Activated CD4-positive, alpha-beta T cell treated with anti-CD3 and anti-CD28 coated beads, Interleukin-2, amount 50 U/mL, for 48 hours (primary cell): Measurements from ENCODE around the gene PRKAG1.

Experiments used
- DNase-seq, 2 experiments: peaks; one replicate each; pipeline ENCODE4 v3.0.0-alpha.2; 2020

Gene PRKAG1

GRCh38 chr12:49000346-49000745 lies 18.2 kb downstream of the PRKAG1 start:
- no peak for DNase-seq

GRCh38 chr12:48999371-49000131 lies 19.0 kb downstream of the PRKAG1 start, which contains the start of gene DDN:
Gene DDN, minus strand, starts transcription at chr12:48999375. Its CDS starts 88 bp downstream, at chr12:48999287.
- peak; percentile 46 to 51 for DNase-seq

GRCh38 chr12:48998497-48999353 lies 19.9 kb downstream of the PRKAG1 start:
- DNase-seq: peak; percentile 24 to 36

- DNase-seq: peak; percentile 18 to 48
Measured at GRCh38 chr12:48997719-48998496, 20.7 kb downstream of the PRKAG1 start.

- DNase-seq: peak; percentile 76 to 82
Measured at GRCh38 chr12:48996794-48997718, 21.5 kb downstream of the PRKAG1 start.

DNA sequence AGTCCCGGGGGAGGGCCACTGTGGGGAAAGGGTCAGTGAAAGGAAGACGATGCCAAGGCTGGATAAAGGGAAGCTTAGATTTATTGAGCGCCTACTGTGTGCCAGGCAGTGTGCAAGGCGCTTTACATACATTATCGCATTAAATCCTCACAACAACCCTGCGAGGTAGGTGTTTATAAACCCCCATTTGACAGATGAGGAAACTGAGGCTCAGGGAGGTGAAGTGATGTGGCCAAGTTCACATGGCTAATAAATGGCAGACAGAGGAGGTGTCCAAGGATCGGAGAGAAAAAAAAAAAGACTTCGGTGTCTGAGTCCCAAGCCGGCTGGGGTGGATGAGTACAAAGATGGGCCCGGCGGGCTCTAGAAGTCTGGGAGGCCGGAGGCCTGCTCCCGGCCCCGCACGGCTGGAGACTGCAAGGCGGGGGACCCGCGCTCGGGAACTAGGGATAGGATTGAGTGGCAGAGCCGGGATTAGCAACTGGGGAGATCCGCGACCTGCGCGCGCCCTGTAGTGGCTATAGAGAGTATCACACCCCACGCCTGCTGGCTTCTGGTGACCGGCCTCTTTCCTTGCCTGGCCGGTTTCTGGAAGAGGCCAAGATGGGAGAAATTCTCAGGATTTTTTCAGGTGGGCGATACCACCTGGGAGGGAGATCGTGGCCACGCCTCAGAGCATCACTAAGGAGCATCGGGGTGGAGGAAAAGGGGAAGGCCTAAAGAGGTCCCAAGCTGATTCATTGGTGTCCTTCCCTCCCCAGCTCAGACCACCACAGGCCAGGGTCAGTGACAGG lies 23.3 kb downstream of the PRKAG1 start:
- peak; percentile 62 to 69 for DNase-seq

DNA sequence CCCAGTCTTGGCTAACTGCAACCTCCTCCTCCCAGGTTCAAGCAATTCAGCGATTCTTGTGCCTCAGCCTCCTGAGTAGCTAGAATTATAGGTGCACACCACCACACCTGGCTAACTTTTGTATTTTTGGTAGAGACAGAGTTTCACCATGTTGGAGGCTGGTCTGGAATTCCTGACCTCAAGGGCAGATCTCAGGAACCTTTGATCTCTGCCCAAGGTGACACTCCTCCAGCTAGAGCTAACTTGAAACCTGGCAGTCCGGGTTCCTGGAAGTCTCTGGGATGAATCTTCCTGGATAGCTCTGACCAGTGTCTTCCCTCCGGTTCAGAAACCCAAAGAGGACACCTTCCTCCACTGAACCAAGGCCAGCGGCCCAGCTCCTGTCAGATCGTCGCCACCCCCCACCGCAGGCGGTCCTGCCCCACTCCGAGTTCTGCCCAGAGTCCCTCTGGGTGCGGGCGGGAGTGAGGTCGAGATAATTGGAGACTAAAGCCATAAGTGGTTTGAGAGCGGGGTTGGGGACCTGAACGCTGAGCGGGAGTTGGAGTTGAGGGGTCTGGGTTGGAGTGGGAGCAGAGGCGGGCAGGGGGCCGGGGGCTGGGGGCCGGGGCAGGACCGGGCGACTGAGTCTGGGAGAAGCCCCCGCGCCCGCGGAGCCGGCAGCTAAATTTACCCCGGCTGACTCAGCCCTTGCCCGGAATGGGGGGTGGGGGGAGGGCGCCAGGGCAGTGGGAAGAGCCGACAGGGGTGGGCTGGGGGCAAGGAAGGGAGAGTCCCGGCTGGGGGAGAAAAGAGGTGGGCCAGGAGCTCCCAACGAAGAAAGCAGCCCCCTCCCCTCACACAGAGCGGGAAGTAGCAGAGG lies 24.1 kb downstream of the PRKAG1 start:
- DNase-seq: no peak

DNA sequence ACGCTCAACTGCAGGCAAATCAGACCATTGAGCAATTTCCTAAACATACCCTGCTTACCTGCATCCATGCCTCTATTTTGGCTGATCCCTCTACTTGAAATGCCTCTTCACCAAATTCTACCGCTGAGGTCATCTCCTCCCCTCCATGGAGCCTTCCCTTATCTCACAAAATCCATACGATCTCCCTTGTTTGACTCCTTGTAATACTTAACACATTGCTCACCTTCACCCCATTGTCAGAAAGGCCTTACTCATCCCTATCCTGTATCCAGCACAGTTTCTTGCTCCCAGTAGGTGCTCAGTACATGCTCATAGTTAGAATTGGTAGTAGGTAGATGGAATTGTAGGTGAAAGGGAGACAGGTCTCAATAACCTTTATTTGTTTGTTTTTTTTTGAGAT lies 24.8 kb downstream of the PRKAG1 start:
- DNase-seq: no peak

DNA sequence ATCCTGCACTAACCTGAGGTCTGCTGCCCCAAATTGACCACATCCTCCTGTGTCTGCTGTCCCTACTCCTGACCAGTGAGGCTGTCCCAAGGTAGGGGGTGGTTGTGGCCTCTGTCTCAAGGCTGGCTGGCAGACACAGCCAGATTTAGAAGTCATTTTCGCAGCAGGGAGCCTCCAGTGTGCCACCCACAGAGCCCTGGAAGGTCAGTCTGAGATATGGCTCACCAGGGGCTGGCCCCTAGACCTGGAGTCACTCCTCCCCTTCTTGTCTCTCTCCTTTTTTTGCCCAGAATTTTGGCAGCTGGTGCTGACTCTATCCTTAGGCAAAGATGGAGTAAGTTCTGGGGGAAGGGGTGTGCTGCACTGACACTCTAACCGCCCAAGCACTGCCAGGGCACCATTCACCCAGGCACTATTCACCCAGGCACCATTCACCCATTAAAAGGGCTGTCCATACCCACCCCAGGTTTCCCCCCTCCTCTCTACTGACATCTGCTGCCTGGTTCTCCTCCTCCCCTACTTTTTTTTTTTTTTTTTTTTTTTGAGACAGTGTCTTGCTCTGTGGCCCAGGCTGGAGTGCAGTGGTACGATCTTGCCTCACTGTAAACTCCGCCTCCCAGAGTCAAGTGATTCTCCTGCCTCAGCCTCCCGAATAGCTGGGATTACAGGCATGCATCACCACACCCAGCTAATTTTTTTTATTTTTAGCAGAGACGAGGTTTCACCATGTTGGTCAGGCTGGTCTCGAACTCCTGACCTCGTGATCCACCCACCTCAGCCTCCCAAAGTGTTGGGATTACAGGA lies 27.1 kb downstream of the PRKAG1 start:
- DNase-seq: no peak

DNA sequence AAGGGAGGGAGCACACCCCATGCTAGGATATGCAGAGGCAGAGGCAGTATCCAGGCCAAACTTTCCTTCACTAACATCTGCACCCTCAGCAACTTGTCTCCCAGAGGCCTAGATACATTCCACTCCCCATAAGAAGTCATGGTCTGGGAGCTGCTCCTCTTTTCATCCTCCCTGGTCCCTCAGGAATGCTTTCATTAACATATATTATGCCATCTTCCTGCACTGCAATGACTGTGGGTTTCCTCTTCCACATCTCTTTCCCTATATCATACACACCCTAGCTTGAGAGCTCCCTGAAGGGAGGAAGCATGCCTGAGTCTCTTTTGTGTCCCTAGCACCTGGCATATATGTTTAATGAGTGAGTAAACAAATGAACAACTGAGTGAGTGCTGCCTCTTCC lies 28.0 kb downstream of the PRKAG1 start:
- no peak for DNase-seq

DNA sequence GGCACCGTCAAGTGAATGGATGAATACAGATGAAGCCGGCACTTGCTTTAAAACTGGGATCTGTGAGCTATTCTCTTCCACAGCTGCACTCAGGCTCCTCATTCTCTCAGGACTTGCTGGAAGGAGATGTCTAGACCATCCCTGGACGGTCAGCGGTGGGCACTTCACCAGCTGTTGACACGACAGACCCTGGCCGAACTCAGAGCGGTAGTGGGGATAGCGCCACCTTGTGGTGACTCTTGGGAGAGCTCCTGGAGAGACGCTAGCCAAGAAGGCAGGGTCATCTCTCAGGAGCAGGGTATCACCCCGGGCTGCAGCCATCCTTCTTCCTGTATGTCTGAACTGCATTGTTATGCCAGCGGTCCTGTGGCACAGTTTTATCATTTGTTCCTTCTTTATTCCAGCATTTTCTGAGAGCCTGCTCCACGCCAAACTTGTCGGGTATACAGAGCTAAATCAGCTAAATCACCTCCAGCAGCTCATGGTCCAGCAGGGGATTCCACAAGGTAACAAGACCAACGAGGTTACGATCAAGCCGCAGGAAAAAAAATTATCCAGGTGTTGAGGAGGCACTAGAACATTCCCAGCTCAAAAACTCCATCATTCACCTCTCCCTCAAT lies 30.4 kb downstream of the PRKAG1 start:
- peak; percentile 82 to 86 for DNase-seq

- no peak for DNase-seq
Measured at GRCh38 chr12:48986720-48987291, 31.8 kb downstream of the PRKAG1 start.

GRCh38 chr12:48985901-48986300 lies 32.7 kb downstream of the PRKAG1 start:
- no peak for DNase-seq

- no peak for DNase-seq
Measured at GRCh38 chr12:48985475-48985897, 33.1 kb downstream of the PRKAG1 start.

DNA sequence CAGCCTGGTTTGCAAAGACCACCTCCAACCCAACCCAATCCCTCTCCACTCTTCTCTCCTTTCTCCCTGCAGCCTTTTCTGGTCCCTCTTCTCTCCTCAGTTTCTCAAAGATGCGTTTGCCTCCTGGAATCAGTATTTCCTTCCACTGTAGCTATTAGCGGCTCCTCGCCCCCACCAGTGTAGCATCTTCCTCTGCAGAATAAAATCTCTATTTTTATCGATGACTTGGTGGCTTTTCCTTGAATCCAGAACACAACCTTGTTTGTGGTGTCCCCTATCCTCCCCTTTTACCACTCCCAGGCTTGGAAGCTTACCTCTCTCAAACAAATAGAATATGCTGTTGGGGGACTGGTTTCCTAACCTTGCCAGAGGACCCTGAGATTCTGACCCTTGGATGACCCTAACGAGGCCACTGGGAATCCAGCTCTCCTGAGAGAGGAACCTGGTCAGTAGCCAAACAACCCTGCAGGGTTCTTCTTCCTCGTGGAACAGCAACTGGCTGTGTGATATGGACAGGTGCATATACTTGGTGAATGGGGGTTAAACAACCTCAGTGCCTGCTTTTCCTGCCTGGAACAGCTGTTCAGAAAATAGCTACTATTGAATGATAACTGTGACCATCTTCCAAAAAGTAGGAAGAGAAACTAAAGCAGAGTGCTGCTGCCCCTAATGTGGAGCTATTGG lies 36.0 kb downstream of the PRKAG1 start:
- no peak for DNase-seq

- no peak for DNase-seq
Measured at GRCh38 chr12:48981757-48982157, 36.8 kb downstream of the PRKAG1 start.

DNA sequence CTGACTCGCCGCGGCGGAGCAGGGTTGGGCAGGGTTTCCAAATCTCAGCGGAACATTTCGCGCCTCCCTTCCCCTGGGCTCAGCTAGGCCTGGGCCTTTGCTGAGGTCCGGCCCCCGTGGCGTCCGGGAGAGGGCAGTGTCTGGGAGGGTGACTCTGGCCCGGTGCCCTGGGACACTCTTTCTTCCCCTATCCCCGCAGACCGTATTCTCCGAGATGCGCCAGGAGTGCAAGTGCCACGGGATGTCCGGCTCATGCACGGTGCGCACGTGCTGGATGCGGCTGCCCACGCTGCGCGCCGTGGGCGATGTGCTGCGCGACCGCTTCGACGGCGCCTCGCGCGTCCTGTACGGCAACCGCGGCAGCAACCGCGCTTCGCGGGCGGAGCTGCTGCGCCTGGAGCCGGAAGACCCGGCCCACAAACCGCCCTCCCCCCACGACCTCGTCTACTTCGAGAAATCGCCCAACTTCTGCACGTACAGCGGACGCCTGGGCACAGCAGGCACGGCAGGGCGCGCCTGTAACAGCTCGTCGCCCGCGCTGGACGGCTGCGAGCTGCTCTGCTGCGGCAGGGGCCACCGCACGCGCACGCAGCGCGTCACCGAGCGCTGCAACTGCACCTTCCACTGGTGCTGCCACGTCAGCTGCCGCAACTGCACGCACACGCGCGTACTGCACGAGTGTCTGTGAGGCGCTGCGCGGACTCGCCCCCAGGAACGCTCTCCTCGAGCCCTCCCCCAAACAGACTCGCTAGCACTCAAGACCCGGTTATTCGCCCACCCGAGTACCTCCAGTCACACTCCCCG lies 37.4 kb downstream of the PRKAG1 start:
- peak; percentile 28 to 39 for DNase-seq
